Measurements from ENCODE around the gene DESI2.

Gene DESI2

DNA sequence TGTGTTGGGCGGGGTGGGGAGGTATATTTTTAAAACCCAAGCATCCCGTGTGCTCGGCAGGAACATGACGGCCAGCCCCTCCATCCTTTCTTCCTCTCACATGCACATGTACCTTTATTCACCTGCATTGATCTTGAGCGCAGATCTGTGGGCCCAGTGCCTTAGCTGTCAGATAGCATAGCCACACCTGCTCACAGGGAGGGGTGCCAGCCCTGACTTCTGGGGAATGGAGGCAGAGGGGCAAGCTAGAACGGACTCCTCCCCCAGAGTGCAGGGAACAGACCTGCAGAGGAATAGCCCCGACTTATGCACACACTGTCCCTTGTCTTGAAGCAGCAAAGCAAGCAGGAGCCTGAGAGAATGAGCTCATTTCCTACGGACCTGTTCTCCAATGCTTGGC is 56.1 kb downstream of the DESI2 start:
- H4K20me1 ChIP-seq (ENCODE audit: insufficient read depth, low read length): no peaks in the 10 kb centered on the region
- no peaks in the 10 kb centered on the region for H3K9me2 ChIP-seq (replicated peaks; ENCODE audit: insufficient read depth, low read length)
- no peak for DNase-seq
- no peak overlapping the region for H3K9ac ChIP-seq (ENCODE audit: low read length)
- H3K27ac ChIP-seq (ENCODE audit: low read length): no peak overlapping the region
- H3K4me3 ChIP-seq (ENCODE audit: low read length): no peak overlapping the region
- H3K27me3 ChIP-seq (replicated peaks; ENCODE audit: insufficient read depth, low read length): no peaks in the 10 kb centered on the region
- no peak for TF ChIP-seq EZH2 (optimal IDR thresholded peaks at IDR 0.05; ENCODE audit: low read depth, low read length)
- TF ChIP-seq EZH2phosphoT487 (IDR thresholded peaks at IDR 0.05; ENCODE audit: low read length): no peak
- TF ChIP-seq, protein P1, sequence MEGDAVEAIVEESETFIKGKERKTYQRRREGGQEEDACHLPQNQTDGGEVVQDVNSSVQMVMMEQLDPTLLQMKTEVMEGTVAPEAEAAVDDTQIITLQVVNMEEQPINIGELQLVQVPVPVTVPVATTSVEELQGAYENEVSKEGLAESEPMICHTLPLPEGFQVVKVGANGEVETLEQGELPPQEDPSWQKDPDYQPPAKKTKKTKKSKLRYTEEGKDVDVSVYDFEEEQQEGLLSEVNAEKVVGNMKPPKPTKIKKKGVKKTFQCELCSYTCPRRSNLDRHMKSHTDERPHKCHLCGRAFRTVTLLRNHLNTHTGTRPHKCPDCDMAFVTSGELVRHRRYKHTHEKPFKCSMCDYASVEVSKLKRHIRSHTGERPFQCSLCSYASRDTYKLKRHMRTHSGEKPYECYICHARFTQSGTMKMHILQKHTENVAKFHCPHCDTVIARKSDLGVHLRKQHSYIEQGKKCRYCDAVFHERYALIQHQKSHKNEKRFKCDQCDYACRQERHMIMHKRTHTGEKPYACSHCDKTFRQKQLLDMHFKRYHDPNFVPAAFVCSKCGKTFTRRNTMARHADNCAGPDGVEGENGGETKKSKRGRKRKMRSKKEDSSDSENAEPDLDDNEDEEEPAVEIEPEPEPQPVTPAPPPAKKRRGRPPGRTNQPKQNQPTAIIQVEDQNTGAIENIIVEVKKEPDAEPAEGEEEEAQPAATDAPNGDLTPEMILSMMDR (IDR thresholded peaks at IDR 0.05; ENCODE audit: low read length): no peak
- no peaks in the 10 kb centered on the region for H3K9me3 ChIP-seq (replicated peaks; ENCODE audit: insufficient read depth, low read length)
- no peaks in the 10 kb centered on the region for H3K79me2 ChIP-seq (ENCODE audit: low read length)
- no peaks in the 10 kb centered on the region for H3K4me1 ChIP-seq (ENCODE audit: low read length)
- no peaks in the 10 kb centered on the region for H3K36me3 ChIP-seq (replicated peaks; ENCODE audit: insufficient read depth, low read length)
- H3F3A ChIP-seq (ENCODE audit: insufficient read depth, low read length): no peaks in the 10 kb centered on the region
- no peak overlapping the region for H2AFZ ChIP-seq (ENCODE audit: low read length)
- H3K4me2 ChIP-seq (ENCODE audit: low read depth, low read length): no peak overlapping the region

GRCh38 chr1:244709476-244710368 is 56.8 kb downstream of the DESI2 start:
- no peaks in the 10 kb centered on the region for H4K20me1 ChIP-seq (ENCODE audit: insufficient read depth, low read length)
- no peak overlapping the region for H3K4me2 ChIP-seq (ENCODE audit: low read depth, low read length)
- no peaks in the 10 kb centered on the region for H3K9me2 ChIP-seq (replicated peaks; ENCODE audit: insufficient read depth, low read length)
- no peak overlapping the region for H3K4me3 ChIP-seq (ENCODE audit: low read length)
- H3K9me3 ChIP-seq (replicated peaks; ENCODE audit: insufficient read depth, low read length): no peaks in the 10 kb centered on the region
- no peak overlapping the region for H3K9ac ChIP-seq (ENCODE audit: low read length)
- no peak overlapping the region for H3K27ac ChIP-seq (ENCODE audit: low read length)
- DNase-seq: no peak
- no peaks in the 10 kb centered on the region for H3K79me2 ChIP-seq (ENCODE audit: low read length)
- H3K4me1 ChIP-seq (ENCODE audit: low read length): no peaks in the 10 kb centered on the region
- H2AFZ ChIP-seq (ENCODE audit: low read length): no peak overlapping the region
- no peaks in the 10 kb centered on the region for H3F3A ChIP-seq (ENCODE audit: insufficient read depth, low read length)
- TF ChIP-seq, protein P1 (IDR thresholded peaks at IDR 0.05; ENCODE audit: low read length): no peak
- no peak for TF ChIP-seq EZH2phosphoT487 (IDR thresholded peaks at IDR 0.05; ENCODE audit: low read length)
- TF ChIP-seq EZH2 (optimal IDR thresholded peaks at IDR 0.05; ENCODE audit: low read depth, low read length): no peak
- no peaks in the 10 kb centered on the region for H3K36me3 ChIP-seq (replicated peaks; ENCODE audit: insufficient read depth, low read length)
- H3K27me3 ChIP-seq (replicated peaks; ENCODE audit: insufficient read depth, low read length): no peaks in the 10 kb centered on the region

GRCh38 chr1:244710474-244711062 is 57.6 kb downstream of the DESI2 start:
- H3K27ac ChIP-seq (ENCODE audit: low read length): no peak overlapping the region
- no peak overlapping the region for H3K4me3 ChIP-seq (ENCODE audit: low read length)
- H3K9ac ChIP-seq (ENCODE audit: low read length): no peak overlapping the region
- no peaks in the 10 kb centered on the region for H3K27me3 ChIP-seq (replicated peaks; ENCODE audit: insufficient read depth, low read length)
- H3K4me1 ChIP-seq (ENCODE audit: low read length): no peaks in the 10 kb centered on the region
- no peaks in the 10 kb centered on the region for H4K20me1 ChIP-seq (ENCODE audit: insufficient read depth, low read length)
- TF ChIP-seq, protein P1 (IDR thresholded peaks at IDR 0.05; ENCODE audit: low read length): no peak
- TF ChIP-seq EZH2phosphoT487 (IDR thresholded peaks at IDR 0.05; ENCODE audit: low read length) (no peak), EZH2 (optimal IDR thresholded peaks at IDR 0.05; ENCODE audit: low read depth, low read length) (no peak)
- no peaks in the 10 kb centered on the region for H3K36me3 ChIP-seq (replicated peaks; ENCODE audit: insufficient read depth, low read length)
- H3K79me2 ChIP-seq (ENCODE audit: low read length): no peaks in the 10 kb centered on the region
- no peak overlapping the region for H3K4me2 ChIP-seq (ENCODE audit: low read depth, low read length)
- H3F3A ChIP-seq (ENCODE audit: insufficient read depth, low read length): no peaks in the 10 kb centered on the region
- no peak for DNase-seq
- no peak overlapping the region for H2AFZ ChIP-seq (ENCODE audit: low read length)
- H3K9me3 ChIP-seq (replicated peaks; ENCODE audit: insufficient read depth, low read length): no peaks in the 10 kb centered on the region
- no peaks in the 10 kb centered on the region for H3K9me2 ChIP-seq (replicated peaks; ENCODE audit: insufficient read depth, low read length)
